ENCODE measurements around the gene R3HDM2. TPM values are rescaled to one million over a fixed set of nuclear protein-coding genes. Genes with fewer than 3 reads are reported as not detected.
A peak's percentile ranks its signal among the peaks of the same experiment; 100 is the strongest.

R3HDM2 gene
- total RNA-seq (129 TPM in 2 replicates), polyA plus RNA-seq (87.1 and 104 TPM in 2 replicates), polyA minus RNA-seq (28.5 and 62.7 TPM in 2 replicates)
- 36.9 TPM for total RNA-seq (2013)

GRCh38 chr12:57430931-57431566, at the start of gene R3HDM2:
Gene R3HDM2 (minus strand): TSS chr12:57431043. CDS start chr12:57310428, 120,615 bp downstream.
- Mint-ChIP-seq H3K9me3 (ENCODE audit: insufficient read depth) (no peaks in the 10 kb centered on the region), H3K4me3 (peak within 1 kb of the TSS; percentile 99), H3K27me3 (no peaks in the 10 kb centered on the region), H3K4me1 (peaks cover 41% of the 10 kb centered on the region), H3K27ac (peak within 1 kb of the TSS; percentile 99)
- no peak for TF ChIP-seq CTCF (IDR thresholded peaks at IDR 0.05)
- ChIA-PET POLR2A (no interaction called here), CTCF (interaction anchor here (1.2 to 3.1 kb wide), 3 partner anchors 23 to 31 kb away, joined by 3 to 28 read pairs (median 15); partner anchors contain the start of genes GLI1 and INHBE)
- no peaks in the 10 kb centered on the region for H3K36me3 ChIP-seq (replicated peaks in 1 of 2; ENCODE audit: control extremely low read depth in 1 of 2, control insufficient read depth in 1 of 2, extremely low read depth in 1 of 2, insufficient read depth in 2 of 2, low read length in 1 of 2)
- H3K4me1 ChIP-seq (ENCODE audit: control insufficient read depth in 2 of 2, insufficient read depth in 2 of 2, low read length in 2 of 2): peaks cover 13 to 19% of the 10 kb centered on the region in 2 donors
- DNase-seq (peak; percentile 97), ATAC-seq (ENCODE audit: low read depth) (peak; percentile 91)
- H3K27me3 ChIP-seq (replicated peaks in 1 of 4; ENCODE audit: control extremely low read depth in 1 of 4, control insufficient read depth in 3 of 4, insufficient read depth in 4 of 4, low read length in 3 of 4): no peaks in the 10 kb centered on the region
- peaks cover 26% of the 10 kb centered on the region for H3K79me2 ChIP-seq (ENCODE audit: control insufficient read depth, insufficient read depth, low read length)
- H3K9me3 ChIP-seq (ENCODE audit: control extremely low read depth in 1 of 3, control insufficient read depth in 2 of 3, insufficient read depth in 1 of 3, low read length in 2 of 3): no peaks in the 10 kb centered on the region
- intact Hi-C loops (cut with micrococcal nuclease): loop anchor here (1.0 to 2.0 kb wide), 3 partner anchors 28 to 89 kb away; partner anchors contain the start of genes DDIT3 and GLI1
- H3K4me3 ChIP-seq (ENCODE audit: control extremely low read depth in 1 of 5, extremely low read depth in 1 of 5, insufficient read depth in 1 of 5, low read depth in 2 of 5, low read length in 4 of 5): peak within 1 kb of the TSS; percentile 60 to 94 (median 64)
- peak within 1 kb of the TSS; percentile 81 for H3K4me2 ChIP-seq (replicated peaks; ENCODE audit: low read depth, low read length, poor library complexity, severe bottlenecking)
- H3K9ac ChIP-seq (ENCODE audit: low read length): peak within 1 kb of the TSS; percentile 76
- H4K20me1 ChIP-seq (ENCODE audit: control insufficient read depth, insufficient read depth, low read length, poor library complexity, severe bottlenecking): no peaks in the 10 kb centered on the region
- peak within 1 kb of the TSS; percentile 96 for H3K27ac ChIP-seq (ENCODE audit: low read length in 2 of 2)
- 0% methylated on average over 31 of the region's 41 CpGs for WGBS (ENCODE audit: insufficient coverage)
- H2AFZ ChIP-seq (ENCODE audit: insufficient read depth, low read depth, low read length, poor library complexity, severe bottlenecking): peak within 1 kb of the TSS; percentile 84

Data from B cell (primary cell).